DMS 273 (cell line): Measurements from ENCODE around the gene SLC22A23.
A peak's percentile ranks its signal among the peaks of the same experiment; 100 is the strongest.

Experiments
- DNase-seq: peaks from one replicate; lab custom pipeline; 2025; ENCODE audit not compliant: unreplicated experiment; lab: John Stamatoyannopoulos, UW

The SLC22A23 gene

GRCh38 chr6:3422435-3423070 lies 34.3 kb downstream of the SLC22A23 start:
- no peak for DNase-seq

DNA sequence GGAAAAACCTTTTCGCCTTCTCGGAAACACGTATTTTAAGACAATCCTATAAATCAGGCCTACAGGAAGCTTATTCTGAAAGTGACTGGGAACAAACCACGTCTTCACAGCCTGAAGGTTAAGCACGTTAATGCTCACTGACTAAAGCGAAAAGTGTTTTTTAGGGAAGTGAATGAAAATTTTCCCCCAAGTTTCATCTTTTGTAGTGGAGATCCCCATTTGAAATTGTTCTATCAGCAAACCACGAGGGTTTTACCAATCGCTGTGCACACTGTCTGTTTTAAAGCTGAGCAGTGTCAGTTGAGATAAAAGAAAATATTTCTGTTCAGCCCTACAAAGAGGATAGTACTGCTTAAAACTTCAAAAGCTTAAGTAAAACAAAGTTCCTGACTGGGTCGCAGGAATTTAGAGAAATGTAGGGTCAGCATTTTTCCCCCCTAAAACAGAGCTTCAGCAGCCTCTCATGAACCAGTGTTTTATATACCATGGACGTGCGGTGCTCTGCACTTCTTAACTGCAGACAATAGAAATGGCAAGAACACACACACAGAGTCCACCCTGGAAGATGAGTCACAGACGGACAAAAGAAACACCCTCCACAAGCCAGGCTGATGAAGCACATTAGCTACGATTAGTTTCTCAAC lies 34.9 kb downstream of the SLC22A23 start:
- DNase-seq: no peak

- DNase-seq: no peak
Measured at GRCh38 chr6:3421143-3421542, 35.7 kb downstream of the SLC22A23 start.

DNA sequence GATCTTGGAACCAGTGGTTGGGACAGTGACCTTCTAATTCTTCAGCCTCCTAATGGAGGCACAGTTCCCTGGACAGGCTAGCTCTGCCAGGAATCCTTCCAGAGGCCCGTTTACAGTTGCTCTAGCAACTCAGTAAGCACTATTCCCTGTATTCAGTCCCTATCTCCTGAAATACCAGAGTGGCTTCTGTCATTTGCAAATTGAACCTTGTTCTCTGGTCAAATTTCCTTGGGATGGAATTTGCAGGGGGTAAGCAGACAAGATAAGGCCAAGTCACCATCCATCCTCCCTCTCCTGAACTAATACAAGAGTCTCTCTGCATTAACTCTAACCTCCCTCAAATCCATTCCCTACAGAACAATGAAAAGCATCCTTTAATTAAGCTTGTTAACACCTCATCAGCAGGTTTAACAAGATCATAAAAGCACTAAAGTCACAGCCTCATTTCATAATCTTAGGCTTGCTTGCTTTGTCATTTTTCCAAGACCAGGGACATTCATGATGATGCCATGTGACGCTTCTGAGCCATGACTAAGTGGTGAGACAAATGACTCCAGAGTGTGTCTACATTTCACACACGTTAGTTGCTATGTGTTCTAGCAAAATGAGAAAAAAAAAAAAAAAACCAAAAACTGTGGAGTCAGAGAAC lies 37.1 kb downstream of the SLC22A23 start:
- DNase-seq: no peak

DNA sequence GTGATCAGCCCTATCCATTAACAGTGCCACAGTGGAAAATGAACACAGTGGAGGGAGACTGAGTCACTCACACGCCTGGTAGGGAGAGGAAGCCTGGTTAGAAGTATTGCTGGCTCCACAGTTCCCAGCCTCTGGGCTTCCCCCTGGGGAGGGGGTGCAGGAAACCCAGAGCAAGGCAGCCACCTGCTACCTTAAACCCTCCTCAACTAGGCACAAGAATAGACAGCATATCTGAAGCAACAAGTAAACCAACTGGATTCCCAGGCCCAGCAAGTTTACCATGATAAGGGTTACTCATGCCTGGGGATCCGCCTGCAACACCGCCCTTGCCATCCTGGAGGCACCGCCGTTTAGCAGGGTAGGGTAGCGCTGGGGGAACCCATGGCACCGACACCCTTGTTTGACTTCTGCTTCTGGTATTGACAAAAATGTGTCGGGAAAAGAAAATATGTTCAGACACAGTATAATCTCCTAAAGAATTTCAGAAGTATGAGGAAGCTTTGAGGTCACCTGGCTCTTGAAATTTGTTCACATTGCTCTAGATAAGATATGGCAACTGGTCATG lies 38.3 kb downstream of the SLC22A23 start:
- DNase-seq: no peak

- no peak for DNase-seq
Measured at GRCh38 chr6:3417473-3417872, 39.4 kb downstream of the SLC22A23 start.

- no peak for DNase-seq
Measured at GRCh38 chr6:3415490-3415889, 41.4 kb downstream of the SLC22A23 start.

- no peak for DNase-seq
Measured at GRCh38 chr6:3415082-3415453, 41.8 kb downstream of the SLC22A23 start.

- no peak for DNase-seq
Measured at GRCh38 chr6:3414327-3415081, 42.3 kb downstream of the SLC22A23 start.

- no peak for DNase-seq
Measured at GRCh38 chr6:3413592-3413991, 43.3 kb downstream of the SLC22A23 start.

- no peak for DNase-seq
Measured at GRCh38 chr6:3412779-3413500, 43.9 kb downstream of the SLC22A23 start.

GRCh38 chr6:3411967-3412778 lies 44.7 kb downstream of the SLC22A23 start:
- no peak for DNase-seq

DNA sequence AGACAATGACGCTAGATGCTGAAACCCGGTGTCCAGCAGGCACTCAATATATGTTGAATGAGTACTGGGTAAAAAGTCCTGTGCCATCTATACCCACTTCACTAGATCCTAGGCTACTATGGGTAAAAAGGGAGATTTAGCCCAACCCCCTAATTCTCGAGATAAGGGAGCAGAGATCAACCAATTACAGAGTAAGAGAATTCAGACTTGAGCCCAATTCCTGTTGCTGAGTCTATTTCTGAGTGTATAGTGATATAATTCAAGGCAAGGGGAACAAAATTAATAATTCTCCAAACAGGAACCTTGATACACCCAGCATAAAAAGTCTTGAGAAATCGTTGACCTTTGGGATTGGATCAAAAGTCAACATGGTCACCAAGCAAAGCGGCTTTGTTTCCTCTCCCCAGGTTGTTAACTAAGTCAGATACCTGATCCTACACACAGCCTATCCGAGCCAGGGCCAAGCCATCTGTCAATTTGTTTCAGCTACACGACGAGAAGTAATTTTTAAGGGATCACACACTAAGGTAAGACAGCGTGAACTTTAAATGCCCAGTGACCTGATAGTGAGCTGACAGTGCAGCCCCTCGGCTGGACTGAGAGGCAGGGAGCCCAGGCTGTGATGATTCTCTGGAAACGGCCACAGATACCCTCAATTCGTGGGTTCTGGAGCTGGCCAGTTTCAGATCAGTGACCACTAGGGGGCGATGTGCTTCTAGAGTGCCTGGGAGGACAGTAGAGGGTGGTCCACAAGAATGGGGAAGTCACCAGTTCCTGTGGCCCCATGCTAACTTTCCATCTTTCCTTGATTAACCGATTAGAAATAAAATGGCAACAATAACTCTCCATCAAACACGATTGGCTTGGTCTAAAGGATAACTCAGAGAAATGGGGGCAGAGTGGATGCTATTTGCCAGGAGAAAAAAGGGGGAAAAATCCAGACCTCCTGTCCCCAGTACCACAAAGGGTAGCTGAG lies 46.2 kb downstream of the SLC22A23 start:
- DNase-seq: peak; percentile 88

GRCh38 chr6:3409699-3410384 lies 47.0 kb downstream of the SLC22A23 start:
- no peak for DNase-seq

- no peak for DNase-seq
Measured at GRCh38 chr6:3408665-3409064, 48.2 kb downstream of the SLC22A23 start.

GRCh38 chr6:3407840-3408239 lies 49.0 kb downstream of the SLC22A23 start:
- peak; percentile 43 for DNase-seq

GRCh38 chr6:3406891-3407809 lies 49.7 kb downstream of the SLC22A23 start:
- no peak for DNase-seq
